ENCODE results near the gene RXRA.

DNA sequence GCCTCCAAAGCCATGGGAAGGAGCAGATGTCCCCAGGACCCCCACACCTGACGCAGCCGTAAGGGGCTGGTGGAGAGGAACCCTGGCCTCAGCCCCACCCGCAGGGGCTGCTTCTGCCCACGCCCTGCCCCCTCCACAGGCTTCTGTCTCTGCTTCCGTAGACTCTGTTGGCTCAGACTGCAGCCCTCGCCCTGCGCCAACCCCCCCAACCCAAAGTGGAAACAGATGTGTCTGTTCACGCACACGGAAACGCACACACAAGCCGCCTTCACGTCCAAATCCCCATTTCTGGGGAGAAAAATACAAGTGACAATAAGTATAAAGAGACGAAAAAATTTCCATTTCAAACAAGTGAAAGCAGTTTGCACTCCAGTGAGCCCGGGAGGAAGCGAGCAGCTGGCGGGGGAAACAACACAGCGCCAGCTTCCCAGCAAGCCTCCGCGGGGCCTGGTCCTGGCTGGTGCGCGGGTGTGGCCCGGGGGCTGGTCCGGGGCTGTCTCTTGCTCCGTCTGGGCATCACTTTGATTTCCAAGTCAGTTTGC lies 32.6 kb upstream of the RXRA start:
- TF ChIP-seq EZH2 (IDR thresholded peaks at IDR 0.05), result no peak
- TF ChIP-seq POLR2AphosphoS5 (IDR thresholded peaks at IDR 0.05; ENCODE audit: borderline replicate concordance, low read depth, low read length), result no peak
- TF ChIP-seq FOXP2 (optimal IDR thresholded peaks at IDR 0.05; ENCODE audit: control extremely low read depth, extremely low read length, insufficient read depth), result no peak
